ENCODE measurements around the gene ADGRE3.

ADGRE3 gene

GRCh38 chr19:14674764-14675163 is at the start of gene ADGRE3:
Gene ADGRE3 (minus strand): TSS chr19:14674844. CDS start chr19:14674770, 74 bp downstream.
- no peak for DNase-seq

GRCh38 chr19:14722127-14722526 is 47.5 kb upstream of the ADGRE3 start:
- no peak for DNase-seq

GRCh38 chr19:14719162-14719561 is 44.5 kb upstream of the ADGRE3 start:
- no peak for DNase-seq

- DNase-seq: peak; percentile 6
These were observed 44.0 kb upstream of the ADGRE3 start for GRCh38 chr19:14718522-14719116.

- DNase-seq: no peak
These were observed 41.2 kb upstream of the ADGRE3 start for GRCh38 chr19:14715841-14716240.

GRCh38 chr19:14704450-14704849 is 29.8 kb upstream of the ADGRE3 start:
- DNase-seq: no peak

GRCh38 chr19:14703833-14704232 is 29.2 kb upstream of the ADGRE3 start:
- DNase-seq: no peak

- DNase-seq: no peak
These were observed 26.2 kb upstream of the ADGRE3 start for GRCh38 chr19:14700711-14701375.

- no peak for DNase-seq
These were observed 25.0 kb upstream of the ADGRE3 start for GRCh38 chr19:14699641-14700040.

GRCh38 chr19:14695471-14695870 is 20.8 kb upstream of the ADGRE3 start:
- no peak for DNase-seq

GRCh38 chr19:14694641-14695266 is 20.1 kb upstream of the ADGRE3 start:
- no peak for DNase-seq

- DNase-seq: peak; percentile 91
These were observed 15.2 kb upstream of the ADGRE3 start, which contains the start of gene ZNF333 for GRCh38 chr19:14689598-14690503. Gene ZNF333 (plus strand): TSS chr19:14690048. CDS start chr19:14693492, 3,444 bp downstream.

- DNase-seq: peak; percentile 44
These were observed 11.8 kb upstream of the ADGRE3 start for GRCh38 chr19:14686411-14686810.

GRCh38 chr19:14683439-14683838 is 8.8 kb upstream of the ADGRE3 start:
- DNase-seq: no peak

GRCh38 chr19:14682084-14682483 is 7.4 kb upstream of the ADGRE3 start:
- DNase-seq: no peak

GRCh38 chr19:14678199-14678598 is 3.6 kb upstream of the ADGRE3 start:
- no peak for DNase-seq

- no peak for DNase-seq
These were observed 2.8 kb upstream of the ADGRE3 start for GRCh38 chr19:14677464-14677863.

GRCh38 chr19:14676762-14677161 is 2.1 kb upstream of the ADGRE3 start:
- no peak for DNase-seq

- no peak for DNase-seq
These were observed 1.6 kb downstream of the ADGRE3 start for GRCh38 chr19:14673088-14673487.

- no peak for DNase-seq
These were observed 2.3 kb downstream of the ADGRE3 start for GRCh38 chr19:14672188-14672872.

GRCh38 chr19:14670408-14670807 is 4.2 kb downstream of the ADGRE3 start:
- DNase-seq: no peak

GRCh38 chr19:14669940-14670339 is 4.7 kb downstream of the ADGRE3 start:
- DNase-seq: no peak

All from DMS53 (cell line).